K562 (cell line): ENCODE results near the gene SEMA3F. TPM values are rescaled to one million over a fixed set of nuclear protein-coding genes. Genes with fewer than 3 reads are reported as not detected.
A peak's percentile ranks its signal among the peaks of the same experiment; 100 is the strongest.

Experiments
- ATAC-seq: fragments of 200-7000 bp; cut with Tn5 transposase; 3 replicates; pipeline ENCODE4 v1.9.1; 2020; ENCODE audit warnings: moderate library complexity
- BruUV-seq: library from RNA; stranded (reverse); fragments of 400-500 nt; replicated peaks from 2 replicates; lab custom pipeline; 2021; lab: Mats Ljungman, UMichigan
- CTCF ChIA-PET: fragments of 300-600 bp; formaldehyde crosslinking; extraction: SDS; loops from one replicate; lab custom pipeline; 2021; ENCODE audit warnings: low intra/inter-chr PET ratio; lab: Yijun Ruan, JAX
- POLR2A ChIA-PET: fragments of 300-600, 350-650 bp; sonication (Branson Sonifier 250); formaldehyde crosslinking; extraction: SDS; loops from one replicate; lab custom pipeline; 2021; ENCODE audit warnings: antibody characterized with exemption, inconsistent platforms; lab: Yijun Ruan, JAX
- DNase-seq, 4 experiments: peaks; one replicate each; pipeline versions ENCODE4 v3.0.0 to v3.0.0-alpha.2; 2011 to 2018; ENCODE audit warnings: low spot score in 3 of 4, mixed read lengths in 3 of 4; ENCODE audit errors: extremely low read depth in 1 of 4
- FAIRE-seq: peaks from 2 replicates; lab custom pipeline; 2011; peaks lifted over from hg19 to GRCh38; lab: Jason Lieb, UNC
- H2AFZ ChIP-seq: 2 replicates; pipeline ENCODE4 v1.6.0; 2011; ENCODE audit warnings: low read depth, low read length, control low read depth, inconsistent platforms
- H3K27ac ChIP-seq: fragments of 200-600 bp; 3 replicates; pipeline ENCODE4 v1.8.0; 2011; ENCODE audit warnings: low read depth, mild to moderate bottlenecking, control low read depth, inconsistent platforms, low read length, moderate library complexity, mixed read lengths; ENCODE audit errors: extremely low read depth
- H3K27me3 ChIP-seq, 2 experiments: fragments of 300-600 bp in 1 of 2; 2 replicates in 1 of 2; 3 replicates in 1 of 2; pipeline versions ENCODE4 v1.6.0 to v1.8.0; 2011; ENCODE audit warnings: inconsistent platforms in 2 of 2, low read length in 2 of 2, mild to moderate bottlenecking in 1 of 2, mixed read lengths in 1 of 2, moderate library complexity in 1 of 2; ENCODE audit not compliant: control insufficient read depth in 2 of 2, insufficient read depth in 2 of 2
- H3K36me3 ChIP-seq: fragments of 300-600 bp; 3 replicates; pipeline ENCODE4 v1.8.0; 2011; ENCODE audit warnings: mild to moderate bottlenecking, low read length, inconsistent platforms; ENCODE audit not compliant: control insufficient read depth, insufficient read depth
- H3K4me1 ChIP-seq, 2 experiments: fragments of 200-600 bp in 1 of 2; replicated peaks in 1 of 2; 2 replicates in 1 of 2; 3 replicates in 1 of 2; pipeline versions ENCODE4 v1.5.1 to v1.8.0; 2011; ENCODE audit warnings: inconsistent platforms in 2 of 2, low read length in 2 of 2, mild to moderate bottlenecking in 1 of 2, mixed read lengths in 1 of 2, moderate library complexity in 1 of 2; ENCODE audit not compliant: control insufficient read depth in 2 of 2, insufficient read depth in 2 of 2
- H3K4me2 ChIP-seq: 2 replicates; pipeline ENCODE4 v1.6.1; 2011; ENCODE audit warnings: low read length, control low read depth, inconsistent platforms, mixed read lengths; ENCODE audit not compliant: insufficient read depth
- H3K4me3 ChIP-seq: fragments of 200-600 bp; sonication (generic), shearing (Covaris generic); 2 replicates; pipeline ENCODE4 v1.5.1; 2016; ENCODE audit warnings: control low read depth, inconsistent platforms
- H3K79me2 ChIP-seq: fragments of 200-600 bp; 3 replicates; pipeline ENCODE4 v1.8.0; 2011; ENCODE audit warnings: low read length, inconsistent platforms; ENCODE audit not compliant: control insufficient read depth, insufficient read depth
- H3K9ac ChIP-seq, 2 experiments: 2 replicates each; pipeline versions ENCODE4 v1.6.0 to v1.6.1; 2011; ENCODE audit warnings: low read depth in 2 of 2, low read length in 2 of 2, control low read depth in 1 of 2, inconsistent platforms in 1 of 2, mild to moderate bottlenecking in 1 of 2, mixed read lengths in 1 of 2; ENCODE audit not compliant: insufficient read depth in 1 of 2
- H3K9me1 ChIP-seq: one replicate; pipeline ENCODE4 v1.6.0; 2011; ENCODE audit warnings: inconsistent platforms, mild to moderate bottlenecking, low read length, moderate library complexity; ENCODE audit not compliant: control insufficient read depth, insufficient read depth
- H3K9me3 ChIP-seq: replicated peaks from 2 replicates; pipeline ENCODE4 v1.5.1; 2011; ENCODE audit warnings: low read depth, low read length, inconsistent platforms; ENCODE audit not compliant: control insufficient read depth, insufficient read depth
- H4K20me1 ChIP-seq: replicated peaks from 2 replicates; pipeline ENCODE4 v1.6.1; 2011; ENCODE audit warnings: low read length, inconsistent platforms, mixed read lengths; ENCODE audit not compliant: control insufficient read depth, insufficient read depth
- CEBPG ChIP-seq, 3 experiments: fragments of 200-800 bp in 1 of 3; sonication (Bioruptor generic) in 1 of 3; sonication (generic) in 1 of 3; formaldehyde crosslinking in 1 of 3; IDR thresholded peaks in 2 of 3; conservative IDR thresholded peaks in 1 of 3; 2 replicates each; pipeline versions ENCODE4 v1.6.1 to v1.8.0; 2016 to 2022; ENCODE audit warnings: missing compliant biosample characterization in 2 of 3, missing genetic modification characterization in 2 of 3, mild to moderate bottlenecking in 1 of 3, missing genetic modification reagents in 1 of 3
- PKNOX1 ChIP-seq: fragments of 450-650 bp; IDR thresholded peaks from 2 replicates; pipeline ENCODE4 v1.6.1; 2016
- RBM25 ChIP-seq: fragments of 200-400 bp; formaldehyde crosslinking; IDR thresholded peaks from 2 replicates; pipeline ENCODE4 v1.6.1; 2018; ENCODE audit warnings: low read length, low read depth, moderate library complexity; ENCODE audit not compliant: severe bottlenecking
- SRF ChIP-seq, 2 experiments: fragments of 250-450, 450-650 bp in 1 of 2; sonication (Bioruptor Pico) in 1 of 2; sonication (generic) in 1 of 2; formaldehyde crosslinking; IDR thresholded peaks; 2 replicates each; pipeline versions ENCODE4 v1.5.0 to v1.5.1; 2020 to 2022; ENCODE audit warnings: mild to moderate bottlenecking in 1 of 2, missing genetic modification reagents in 1 of 2
- WGBS: fragments of 100-300 bp; shearing (Covaris generic); methylation state at CpG from one replicate; pipeline ENCODE4 v1.1.6; 2016; ENCODE audit warnings: low coverage, mixed read lengths; ENCODE audit not compliant: insufficient coverage; ENCODE audit errors: missing lambda C conversion rate; 5-methylcytosine and 5-hydroxymethylcytosine counted together
- in situ Hi-C: fragments of 300-500 bp; cut with MboI; formaldehyde crosslinking; loops from 4 replicates; pipeline ENCODE4 v1.15.0; 2018; ENCODE audit warnings: inconsistent platforms, mixed read lengths
- intact Hi-C: fragments of 100-400 bp; cut with micrococcal nuclease; formaldehyde crosslinking; loops from 2 replicates; pipeline ENCODE4 v1.14.2; 2022
- polyA plus RNA-seq, 8 experiments: library from polyadenylated mRNA; depleted of rRNA in 4 of 8; stranded (reverse) in 5 of 8; unstranded in 3 of 8; fragments of >200 nt; fragmentation: Nextera tagmentation in 2 of 8; fragmentation: Illumina TruSeq in 1 of 8; extraction: Ambion mirVana in 2 of 8; extraction: Trizol in 1 of 8; gene quantifications; 2 replicates each; pipeline versions ENCODE4 v1.2.1 to v1.2.3, GENCODE V29; 2011 to 2014; ENCODE audit warnings: inconsistent platforms in 1 of 8, missing spikeins in 1 of 8
- total RNA-seq, 7 experiments: library from RNA; depleted of rRNA in 6 of 7; stranded (reverse); fragments of >200 nt in 6 of 7; fragmentation: Illumina TruSeq in 2 of 7; extraction: Trizol in 2 of 7; gene quantifications; 2 replicates each; pipeline versions ENCODE4 v1.2.1 to v1.2.3, GENCODE V29; 2011 to 2021; ENCODE audit warnings: low replicate concordance in 1 of 7
- TF ChIP-seq, protein P1 (sequence below), 2 experiments: fragments of 450-650 bp; formaldehyde crosslinking in 1 of 2; IDR thresholded peaks; 2 replicates each; pipeline versions ENCODE4 v1.4.0 to v1.6.1; 2014 to 2020; ENCODE audit warnings: mild to moderate bottlenecking in 2 of 2, borderline replicate concordance in 1 of 2, low read depth in 1 of 2

SEMA3F gene
- total and polyA plus RNA-seq, 9 of the 15 experiments (the other 6 are each of a cell fraction or from before 2014, with no cell fraction given): 0.58 to 3.0 (median 2.0) TPM; not detected in 2

- Histone ChIP-seq H3K79me2 (no peaks in the 10 kb centered on the region), H3K9me3 (no peaks in the 10 kb centered on the region), H4K20me1 (no peaks in the 10 kb centered on the region), H3K4me2 (no peak overlapping the region), H3K4me1 (peaks cover 0 to 29% of the 10 kb centered on the region in 2 experiments; a peak in 3 of 5 replicates), H3K36me3 (no peaks in the 10 kb centered on the region), H2AFZ (no peak overlapping the region), H3K4me3 (no peak overlapping the region), H3K27ac (no peak overlapping the region), H3K9ac (peak overlapping the region in 1 of 2 experiments; percentile 45; a peak in 1 of 4 replicates), H3K9me1 (no peaks in the 10 kb centered on the region), H3K27me3 (no peaks in the 10 kb centered on the region)
- CTCF ChIA-PET: no interaction called here
- DNase-seq: no peak
- POLR2A ChIA-PET: interaction anchor here (0.6 to 1.2 kb wide), 3 partner anchors 64 to 89 kb away, joined by 3 to 4 read pairs (median 3); no protein-coding TSS in a partner anchor
- peak; percentile 24; the same call in 2 of the 3 replicates for ATAC-seq
- no TSS peak for BruUV-seq
- WGBS: 0% methylated on average over 2 of the region's 6 CpGs
- in situ Hi-C loops: loop anchor here (5.0 kb wide), 1 partner anchor 61 kb away; no protein-coding TSS in a partner anchor
- intact Hi-C loops: no loop called here
- no peak for FAIRE-seq
- TF ChIP-seq, protein P1, sequence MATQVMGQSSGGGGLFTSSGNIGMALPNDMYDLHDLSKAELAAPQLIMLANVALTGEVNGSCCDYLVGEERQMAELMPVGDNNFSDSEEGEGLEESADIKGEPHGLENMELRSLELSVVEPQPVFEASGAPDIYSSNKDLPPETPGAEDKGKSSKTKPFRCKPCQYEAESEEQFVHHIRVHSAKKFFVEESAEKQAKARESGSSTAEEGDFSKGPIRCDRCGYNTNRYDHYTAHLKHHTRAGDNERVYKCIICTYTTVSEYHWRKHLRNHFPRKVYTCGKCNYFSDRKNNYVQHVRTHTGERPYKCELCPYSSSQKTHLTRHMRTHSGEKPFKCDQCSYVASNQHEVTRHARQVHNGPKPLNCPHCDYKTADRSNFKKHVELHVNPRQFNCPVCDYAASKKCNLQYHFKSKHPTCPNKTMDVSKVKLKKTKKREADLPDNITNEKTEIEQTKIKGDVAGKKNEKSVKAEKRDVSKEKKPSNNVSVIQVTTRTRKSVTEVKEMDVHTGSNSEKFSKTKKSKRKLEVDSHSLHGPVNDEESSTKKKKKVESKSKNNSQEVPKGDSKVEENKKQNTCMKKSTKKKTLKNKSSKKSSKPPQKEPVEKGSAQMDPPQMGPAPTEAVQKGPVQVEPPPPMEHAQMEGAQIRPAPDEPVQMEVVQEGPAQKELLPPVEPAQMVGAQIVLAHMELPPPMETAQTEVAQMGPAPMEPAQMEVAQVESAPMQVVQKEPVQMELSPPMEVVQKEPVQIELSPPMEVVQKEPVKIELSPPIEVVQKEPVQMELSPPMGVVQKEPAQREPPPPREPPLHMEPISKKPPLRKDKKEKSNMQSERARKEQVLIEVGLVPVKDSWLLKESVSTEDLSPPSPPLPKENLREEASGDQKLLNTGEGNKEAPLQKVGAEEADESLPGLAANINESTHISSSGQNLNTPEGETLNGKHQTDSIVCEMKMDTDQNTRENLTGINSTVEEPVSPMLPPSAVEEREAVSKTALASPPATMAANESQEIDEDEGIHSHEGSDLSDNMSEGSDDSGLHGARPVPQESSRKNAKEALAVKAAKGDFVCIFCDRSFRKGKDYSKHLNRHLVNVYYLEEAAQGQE (IDR thresholded peaks at IDR 0.05; ENCODE audit: borderline replicate concordance): peak; percentile 29
- TF ChIP-seq, protein P1 (CRISPR knock-in tag; IDR thresholded peaks at IDR 0.05; ENCODE audit: low read depth): no peak
- TF ChIP-seq RBM25: no peak
- TF ChIP-seq SRF (CRISPR knock-in tag; IDR thresholded peaks at IDR 0.05): no peak
- peak; percentile 39; the same call in 1 of the 2 replicates for TF ChIP-seq PKNOX1
- no peak for TF ChIP-seq CEBPG (CRISPR knock-in tag; IDR thresholded peaks at IDR 0.05)
- TF ChIP-seq CEBPG (tag; conservative IDR thresholded peaks at IDR 0.05 in 1 of 2, IDR thresholded peaks at IDR 0.05 in 1 of 2): no peak
These were observed 28.6 kb downstream of the SEMA3F start for GRCh38 chr3:50183755-50184154.
